Parathyroid adenoma (tissue), 2 donors: Measurements from ENCODE around the gene JADE3.

Experiments used
- H2AFZ ChIP-seq: fragments of 300-600 bp; sonication (generic); one replicate; pipeline ENCODE4 v1.7.0; 2017; ENCODE audit warnings: antibody characterized with exemption, mild to moderate bottlenecking
- H3K27ac ChIP-seq: fragments of 300-600 bp; sonication (generic); one replicate; pipeline ENCODE4 v1.7.0; 2017
- H3K27me3 ChIP-seq: fragments of 300-600 bp; sonication (generic); one replicate; pipeline ENCODE4 v1.7.0; 2017; ENCODE audit warnings: low read length; ENCODE audit not compliant: control insufficient read depth, insufficient read depth
- H3K36me3 ChIP-seq: fragments of 300-600 bp; sonication (generic); one replicate; pipeline ENCODE4 v1.7.0; 2017; ENCODE audit warnings: low read length; ENCODE audit not compliant: control insufficient read depth, insufficient read depth
- H3K4me1 ChIP-seq: fragments of 300-600 bp; sonication (generic); one replicate; pipeline ENCODE4 v1.7.0; 2017; ENCODE audit warnings: control low read depth
- H3K4me2 ChIP-seq: fragments of 300-600 bp; sonication (generic); one replicate; pipeline ENCODE4 v1.7.0; 2017; ENCODE audit warnings: low read length
- H3K4me3 ChIP-seq: fragments of 300-600 bp; sonication (generic); one replicate; pipeline ENCODE4 v1.7.0; 2017; ENCODE audit warnings: low read depth, low read length
- H3K79me2 ChIP-seq: fragments of 300-600 bp; sonication (generic); one replicate; pipeline ENCODE4 v1.7.0; 2017; ENCODE audit warnings: control low read depth
- H3K9ac ChIP-seq: fragments of 300-600 bp; sonication (generic); one replicate; pipeline ENCODE4 v1.7.0; 2017; ENCODE audit warnings: mild to moderate bottlenecking
- H3K9me3 ChIP-seq: fragments of 300-600 bp; sonication (generic); one replicate; pipeline ENCODE4 v1.7.0; 2017; ENCODE audit warnings: low read length; ENCODE audit not compliant: control insufficient read depth
- CTCF ChIP-seq: fragments of 300-600 bp; sonication (generic); IDR thresholded peaks from one replicate; pipeline ENCODE4 v1.7.0; 2017; ENCODE audit warnings: antibody characterized with exemption, mild to moderate bottlenecking
- donor health status: primary hyperparathyroidism.

The JADE3 gene

GRCh38 chrX:47012131-47012530 is 99.9 kb downstream of the JADE3 start:
- no peak overlapping the region for H2AFZ ChIP-seq
- H3K27ac ChIP-seq, result no peak overlapping the region
- H3K9ac ChIP-seq, result no peak overlapping the region
- H3K79me2 ChIP-seq, result no peaks in the 10 kb centered on the region
- TF ChIP-seq CTCF, result no peak
- no peaks in the 10 kb centered on the region for H3K4me1 ChIP-seq
- no peaks in the 10 kb centered on the region for H3K27me3 ChIP-seq
- H3K4me3 ChIP-seq, result no peak overlapping the region
- H3K4me2 ChIP-seq, result no peak overlapping the region
- no peaks in the 10 kb centered on the region for H3K36me3 ChIP-seq
- no peaks in the 10 kb centered on the region for H3K9me3 ChIP-seq

GRCh38 chrX:47026198-47026597 is 114.0 kb downstream of the JADE3 start:
- no peak overlapping the region for H3K27ac ChIP-seq
- H3K9me3 ChIP-seq, result no peaks in the 10 kb centered on the region
- H3K4me2 ChIP-seq, result no peak overlapping the region

GRCh38 chrX:47030339-47030738 is 118.1 kb downstream of the JADE3 start:
- no peaks in the 10 kb centered on the region for H3K36me3 ChIP-seq
- no peak overlapping the region for H3K4me3 ChIP-seq
- no peak overlapping the region for H2AFZ ChIP-seq
- H3K27ac ChIP-seq, result no peak overlapping the region
- H3K4me1 ChIP-seq, result no peaks in the 10 kb centered on the region
- H3K27me3 ChIP-seq, result no peaks in the 10 kb centered on the region
- H3K4me2 ChIP-seq, result no peak overlapping the region
- no peaks in the 10 kb centered on the region for H3K79me2 ChIP-seq
- H3K9me3 ChIP-seq, result no peaks in the 10 kb centered on the region
- TF ChIP-seq CTCF, result peak; percentile 48
- H3K9ac ChIP-seq, result no peak overlapping the region

More at GRCh38 chrX:47026198-47026597, 114.0 kb downstream of the JADE3 start:
- Histone ChIP-seq H3K4me3 (no peak overlapping the region), H3K36me3 (no peaks in the 10 kb centered on the region), H3K9ac (no peak overlapping the region), H3K79me2 (no peaks in the 10 kb centered on the region), H3K27me3 (no peaks in the 10 kb centered on the region), H2AFZ (no peak overlapping the region), H3K4me1 (no peaks in the 10 kb centered on the region)
- no peak for TF ChIP-seq CTCF

- Histone ChIP-seq H3K4me2 (no peak overlapping the region), H3K79me2 (no peaks in the 10 kb centered on the region), H3K4me1 (no peaks in the 10 kb centered on the region), H3K4me3 (no peak overlapping the region), H3K9ac (no peak overlapping the region), H3K27ac (no peak overlapping the region), H3K27me3 (no peaks in the 10 kb centered on the region), H3K9me3 (no peaks in the 10 kb centered on the region), H2AFZ (no peak overlapping the region), H3K36me3 (no peaks in the 10 kb centered on the region)
- TF ChIP-seq CTCF, result no peak
Measured at GRCh38 chrX:47047989-47048388, 135.8 kb downstream of the JADE3 start.

- Histone ChIP-seq H3K4me2 (no peak overlapping the region), H3K4me3 (no peak overlapping the region), H3K27ac (no peak overlapping the region), H2AFZ (no peak overlapping the region), H3K4me1 (no peaks in the 10 kb centered on the region), H3K27me3 (no peaks in the 10 kb centered on the region), H3K9ac (no peak overlapping the region), H3K36me3 (no peaks in the 10 kb centered on the region), H3K9me3 (no peaks in the 10 kb centered on the region), H3K79me2 (no peaks in the 10 kb centered on the region)
- no peak for TF ChIP-seq CTCF
Measured at GRCh38 chrX:47059142-47059874, 147.1 kb downstream of the JADE3 start.
